NCI-H2107 treated with DMSO at 0.1 percent for 48 hours (cell line): Measurements from ENCODE around the gene FAM3D.
"Not testable (repeated sequence)": the region's sequence is repeated elsewhere in the genome, so short reads cannot be mapped to it uniquely, and the experiment has no call there.

Experiments used
- DNase-seq: peaks from one replicate; lab custom pipeline; 2025; ENCODE audit not compliant: unreplicated experiment; lab: John Stamatoyannopoulos, UW

The FAM3D gene, protein sequence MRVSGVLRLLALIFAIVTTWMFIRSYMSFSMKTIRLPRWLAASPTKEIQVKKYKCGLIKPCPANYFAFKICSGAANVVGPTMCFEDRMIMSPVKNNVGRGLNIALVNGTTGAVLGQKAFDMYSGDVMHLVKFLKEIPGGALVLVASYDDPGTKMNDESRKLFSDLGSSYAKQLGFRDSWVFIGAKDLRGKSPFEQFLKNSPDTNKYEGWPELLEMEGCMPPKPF

DNA sequence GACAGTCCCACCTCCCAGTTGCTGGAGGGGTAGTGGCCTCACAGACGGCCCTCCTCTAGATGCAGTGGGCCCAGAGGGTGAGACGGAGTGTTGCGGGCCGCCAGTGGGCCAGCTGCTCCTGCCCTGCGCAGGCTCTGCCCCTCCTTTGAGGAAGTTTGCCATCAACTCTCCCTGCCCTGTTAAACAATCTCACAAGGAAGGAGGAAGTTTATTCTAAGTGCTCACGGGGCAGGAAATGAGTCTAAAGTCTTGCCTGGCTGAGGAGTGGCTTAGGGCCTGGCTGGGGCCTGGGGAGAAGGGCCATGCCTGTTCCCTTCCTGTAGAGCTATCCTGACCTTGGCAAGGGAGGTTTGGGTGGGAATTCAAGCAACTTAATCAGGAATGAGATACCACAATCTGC, at the start of gene FAM3D:
TSS of gene FAM3D (minus strand) at position 92 of the 400 bp plus-strand sequence. CDS start 11,211 bp downstream, outside the sequence.
- no peak for DNase-seq

DNA sequence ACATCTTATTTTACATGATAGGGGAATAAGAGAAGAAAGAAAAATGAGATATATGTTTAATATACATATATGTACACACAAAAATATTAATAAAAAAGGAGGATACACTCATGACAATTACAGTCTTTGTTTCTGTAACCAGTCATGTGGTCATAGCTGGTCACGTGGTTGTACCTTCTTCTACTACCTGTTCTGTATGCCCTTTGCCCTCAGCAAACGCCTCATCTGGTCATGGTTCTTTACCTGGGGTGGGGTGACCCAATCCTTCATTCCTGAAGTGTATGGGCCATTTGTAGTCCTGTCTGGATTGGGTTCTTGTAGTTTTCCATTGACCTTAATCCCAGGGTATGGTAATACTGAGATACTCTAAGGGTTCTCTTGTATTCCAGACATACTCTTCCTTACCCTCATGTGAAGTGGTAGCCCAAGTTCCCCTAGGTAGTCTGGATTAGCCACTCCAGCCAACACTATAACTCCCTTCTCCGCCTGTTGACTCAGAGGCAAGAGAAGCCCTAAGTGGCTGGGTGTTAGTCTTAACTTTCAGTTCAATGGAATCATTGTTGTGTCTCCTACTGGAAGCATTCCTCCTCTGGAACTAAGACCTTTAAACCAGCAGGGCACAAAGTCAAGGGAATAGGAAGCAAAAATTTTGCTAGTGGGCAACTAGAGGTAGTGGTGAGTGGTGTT, 47.3 kb upstream of the FAM3D start:
- DNase-seq: no peak

DNA sequence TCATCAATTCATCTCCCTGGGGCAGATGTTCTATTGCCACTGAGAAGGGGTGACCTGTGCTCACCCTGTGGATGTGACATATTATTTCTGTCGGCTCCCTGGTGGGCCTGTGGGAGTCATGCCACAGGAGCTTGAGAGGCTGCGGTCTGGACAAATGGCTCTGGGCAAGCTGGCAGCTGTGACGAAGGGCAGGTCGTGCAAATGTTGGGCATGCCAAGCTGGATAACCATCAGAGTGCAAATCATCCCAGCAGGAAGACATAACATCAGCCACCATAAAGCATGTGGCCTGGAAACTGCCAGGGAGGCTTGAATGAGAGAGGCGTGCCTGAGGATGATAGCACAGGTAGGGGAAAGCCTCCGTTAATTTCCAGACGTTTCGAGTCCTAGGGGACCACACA, 45.3 kb upstream of the FAM3D start:
- no peak for DNase-seq

DNA sequence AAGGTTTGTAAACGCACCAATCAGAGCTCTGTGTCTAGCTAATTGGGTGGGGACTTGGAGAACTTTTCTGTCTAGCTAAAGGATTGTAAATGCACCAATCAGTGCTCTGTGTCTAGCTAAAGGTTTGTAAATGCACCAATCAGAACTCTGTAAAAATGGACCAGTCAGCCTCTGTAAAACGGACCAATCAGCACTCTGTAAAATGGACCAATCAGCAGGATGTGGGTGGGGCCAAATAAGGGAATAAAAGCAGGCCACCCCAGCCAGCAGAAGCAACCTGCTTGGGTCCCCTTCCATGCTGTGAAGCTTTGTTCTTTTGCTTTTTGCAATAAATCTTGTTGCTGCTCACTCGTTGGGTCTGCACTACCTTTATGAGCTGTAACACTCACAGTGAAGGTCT, 42.4 kb upstream of the FAM3D start:
- not testable (repeated sequence) for DNase-seq

DNA sequence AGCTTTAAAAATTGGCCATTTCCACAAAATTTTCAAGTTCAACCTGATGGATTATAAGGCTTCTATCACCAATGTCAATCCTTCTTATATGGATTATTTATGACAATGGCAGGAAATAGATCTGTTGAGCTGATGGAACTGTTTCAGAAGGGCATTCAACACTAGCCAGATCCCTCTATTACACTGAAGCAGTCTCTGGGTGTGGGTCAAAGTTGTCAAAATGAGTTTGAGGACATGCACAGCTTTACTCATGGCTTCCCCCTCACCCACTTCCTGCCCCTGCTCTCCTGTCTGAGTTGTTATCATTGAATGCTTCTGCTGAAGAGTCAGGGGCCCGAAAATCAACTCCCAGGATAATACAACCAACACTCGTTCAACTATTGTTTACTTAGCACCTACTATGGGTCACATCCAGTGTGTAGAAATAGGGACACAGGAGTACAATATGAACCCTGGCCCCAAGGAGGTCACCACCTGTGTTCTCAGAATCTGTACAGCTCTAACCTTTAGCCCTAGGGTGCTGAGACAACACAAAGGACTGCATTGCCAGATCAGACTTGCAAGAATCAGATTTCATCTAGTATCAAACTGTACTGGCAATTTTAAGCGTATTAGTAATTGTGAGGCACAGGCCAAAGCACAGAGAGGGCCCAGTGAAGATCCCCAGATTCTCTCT, 41.7 kb upstream of the FAM3D start:
- DNase-seq: no peak

DNA sequence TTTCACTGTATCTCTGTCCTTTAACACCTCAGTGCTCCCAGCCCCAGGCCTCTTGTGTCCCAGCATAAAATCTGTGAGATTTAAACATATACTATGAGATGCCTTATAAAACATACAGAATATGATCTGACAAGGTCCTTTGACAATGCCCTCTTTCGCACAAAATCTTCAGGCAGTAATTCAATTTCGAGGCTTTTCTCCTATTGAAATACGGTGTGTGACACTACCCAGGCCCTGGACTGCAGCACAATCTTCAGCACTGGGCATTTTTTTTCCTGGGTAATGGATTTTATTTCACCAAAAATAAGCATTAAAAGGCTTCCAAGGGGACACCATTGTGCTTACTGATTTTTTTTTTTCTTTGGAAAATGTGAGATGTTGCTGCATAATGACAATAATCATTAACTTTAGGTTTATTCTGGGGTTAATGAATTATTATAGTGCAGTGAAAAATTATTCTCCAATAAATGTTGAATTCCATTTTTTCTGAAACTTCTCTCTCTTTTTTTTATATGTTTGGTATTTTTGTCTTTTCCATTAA, 40.9 kb upstream of the FAM3D start:
- DNase-seq: no peak

DNA sequence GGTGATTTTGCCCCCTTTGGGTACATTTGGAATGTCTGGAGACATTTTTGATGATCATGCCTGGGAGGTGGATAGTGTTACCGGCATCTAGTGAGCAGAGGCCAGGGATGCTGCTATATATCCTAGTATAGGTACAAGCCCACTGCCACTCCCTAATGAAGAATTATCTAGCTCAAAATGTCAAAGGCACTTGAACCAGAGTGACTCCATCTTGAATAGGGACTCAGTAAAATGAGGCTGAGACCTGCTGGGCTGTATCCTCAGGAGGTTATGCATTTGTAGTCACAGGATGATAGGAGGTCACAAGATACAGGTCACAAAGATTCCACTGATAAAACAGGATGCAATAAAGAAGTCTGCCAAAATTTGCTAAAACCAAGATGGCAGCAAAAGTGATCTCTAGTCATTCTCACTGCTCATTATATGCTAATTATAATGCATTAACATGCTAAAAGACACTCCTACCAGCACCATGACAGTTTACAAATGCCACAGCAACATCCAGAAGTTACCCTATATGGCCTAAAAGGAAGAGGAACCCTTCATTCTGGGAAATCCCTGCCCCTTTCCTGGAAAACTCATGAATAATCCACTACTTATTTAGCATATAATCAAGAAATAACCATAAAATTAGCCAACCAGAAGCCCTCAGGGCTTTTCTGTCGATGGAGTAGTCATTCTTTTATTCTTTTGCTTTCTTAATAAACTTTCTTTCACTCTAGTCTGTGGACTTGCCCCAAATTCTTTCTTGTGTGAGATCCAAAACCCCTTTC, 40.0 kb upstream of the FAM3D start:
- no peak for DNase-seq

DNA sequence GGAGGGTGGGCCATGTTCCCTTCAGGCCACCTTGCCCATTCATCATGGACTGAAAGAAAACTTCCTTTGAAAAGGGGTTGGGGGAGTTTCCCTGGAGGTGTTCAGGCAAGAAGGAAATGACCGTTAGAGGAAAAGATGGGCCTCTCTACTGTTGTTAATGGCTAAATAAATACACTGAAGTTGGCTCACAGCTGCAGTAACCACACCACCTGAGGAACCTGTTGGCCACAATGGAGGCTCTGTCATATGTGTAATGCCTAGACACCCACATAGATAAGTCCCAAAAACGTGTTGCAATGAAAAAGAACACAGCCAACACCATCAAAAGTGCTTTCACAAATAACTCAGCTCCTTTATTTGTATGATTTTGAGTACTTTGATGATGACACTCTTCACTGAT, 38.2 kb upstream of the FAM3D start:
- DNase-seq: no peak

DNA sequence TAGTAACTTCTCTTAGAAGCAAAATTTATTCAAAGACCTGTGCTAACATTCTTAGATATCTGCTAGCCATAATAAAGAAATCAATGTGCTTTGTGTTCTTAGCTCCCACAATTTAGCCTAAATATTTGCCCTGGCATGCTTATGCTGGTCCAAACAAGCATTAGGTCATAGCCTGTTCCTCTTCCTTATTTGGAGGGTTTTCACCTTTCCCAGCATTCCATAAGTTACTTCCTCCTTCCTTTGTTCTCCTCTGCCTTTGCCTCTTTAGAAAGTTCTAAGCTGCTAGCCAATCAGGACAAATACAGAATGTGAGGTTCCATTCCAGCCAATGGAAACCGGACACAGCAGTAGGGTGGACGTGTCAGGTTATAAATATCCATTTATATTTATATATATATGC, 37.7 kb upstream of the FAM3D start:
- not testable (repeated sequence) for DNase-seq

DNA sequence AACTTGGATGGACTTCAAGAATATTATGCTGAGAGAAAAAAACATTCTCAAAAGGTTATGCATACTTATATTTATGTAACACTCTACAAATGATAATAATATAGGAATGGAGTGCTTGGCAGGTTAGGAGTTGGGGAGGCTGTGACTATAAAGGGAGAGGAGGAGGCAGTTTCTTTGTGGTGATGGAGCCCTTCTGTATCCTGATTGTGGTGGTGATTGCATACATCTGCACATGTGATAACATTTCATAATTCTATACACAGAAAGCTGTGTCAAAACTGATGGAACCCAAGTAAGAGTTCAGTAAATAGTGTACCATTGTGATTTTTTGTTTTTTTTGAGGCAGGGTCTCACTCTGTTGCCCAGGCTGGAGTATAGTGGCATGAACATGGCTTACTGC, 31.7 kb upstream of the FAM3D start:
- no peak for DNase-seq

DNA sequence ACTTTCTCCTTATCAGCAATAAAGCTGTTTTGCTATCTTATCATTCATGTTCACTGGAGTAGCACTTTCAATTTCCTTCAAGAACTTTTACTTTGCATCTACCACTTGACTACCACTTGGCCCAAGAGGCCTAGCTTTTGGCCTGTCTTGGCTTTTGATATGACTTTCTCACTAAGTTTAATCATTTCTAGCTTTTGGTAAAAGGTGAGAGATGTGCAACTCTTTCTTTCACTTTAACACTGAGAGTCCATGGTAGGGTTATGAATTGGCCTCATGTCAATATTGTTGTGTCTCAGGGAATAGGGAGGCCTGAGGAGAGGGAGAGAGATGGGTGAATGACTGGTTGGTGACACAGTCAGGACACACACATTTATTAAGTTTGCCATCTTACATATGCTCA, 31.0 kb upstream of the FAM3D start:
- no peak for DNase-seq

DNA sequence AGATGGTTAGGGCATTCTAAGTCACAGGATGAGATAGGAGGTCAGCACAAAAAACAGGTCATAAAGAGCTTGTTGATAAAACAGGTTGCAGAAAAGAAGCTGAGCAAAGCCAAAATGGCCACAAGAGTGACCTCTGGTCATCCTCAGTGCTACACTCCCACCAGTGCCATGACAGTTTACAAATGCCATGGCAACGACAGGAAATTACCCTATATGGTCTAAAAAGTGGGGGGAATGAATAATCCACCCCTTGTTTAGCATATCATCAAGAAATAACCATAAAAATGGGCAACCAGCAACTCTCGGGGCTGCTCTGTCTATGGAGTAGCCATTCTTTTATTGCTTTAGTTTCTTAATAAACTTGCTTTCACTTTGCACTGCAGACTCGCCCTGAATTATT, 30.2 kb upstream of the FAM3D start:
- DNase-seq: not testable (repeated sequence)

DNA sequence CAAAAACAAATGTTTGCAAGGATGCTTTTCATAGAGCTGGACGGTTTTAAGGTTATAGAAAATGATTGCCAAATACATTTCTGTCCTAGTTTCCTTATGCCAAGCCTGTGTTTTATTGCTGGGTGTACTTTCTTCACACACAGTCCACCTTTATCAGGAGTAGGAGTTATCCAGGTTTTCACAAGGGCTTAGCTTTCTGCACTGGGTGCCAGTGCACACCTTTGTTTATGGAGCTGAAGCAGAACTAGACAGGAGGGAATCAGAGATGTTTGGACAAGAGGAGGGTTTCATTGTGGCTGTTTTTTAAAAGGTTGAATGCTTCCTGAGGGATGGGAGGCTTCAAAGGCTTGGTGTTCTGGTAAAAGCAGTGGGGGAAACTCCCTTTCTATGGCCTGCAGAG, 29.5 kb upstream of the FAM3D start:
- no peak for DNase-seq

DNA sequence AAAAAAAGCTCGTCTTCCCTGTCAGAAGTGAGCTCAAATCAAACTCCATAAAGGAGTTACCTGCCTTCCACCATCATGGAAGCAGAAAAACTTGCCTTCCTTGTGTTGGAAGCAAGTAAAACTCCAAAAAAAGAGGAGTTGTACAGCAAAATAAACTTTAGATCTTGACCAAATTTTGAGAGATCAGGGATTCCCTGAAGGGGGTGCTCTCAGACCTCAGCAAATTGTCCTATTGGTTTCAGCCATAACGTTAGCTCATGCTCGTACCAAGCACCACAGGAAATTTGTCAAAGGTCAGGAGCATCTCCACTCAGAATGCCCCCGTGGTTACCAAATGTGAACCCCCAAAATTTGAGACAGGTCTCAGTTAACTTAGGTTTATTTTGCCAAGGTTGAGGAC, 28.7 kb upstream of the FAM3D start:
- not testable (repeated sequence) for DNase-seq

DNA sequence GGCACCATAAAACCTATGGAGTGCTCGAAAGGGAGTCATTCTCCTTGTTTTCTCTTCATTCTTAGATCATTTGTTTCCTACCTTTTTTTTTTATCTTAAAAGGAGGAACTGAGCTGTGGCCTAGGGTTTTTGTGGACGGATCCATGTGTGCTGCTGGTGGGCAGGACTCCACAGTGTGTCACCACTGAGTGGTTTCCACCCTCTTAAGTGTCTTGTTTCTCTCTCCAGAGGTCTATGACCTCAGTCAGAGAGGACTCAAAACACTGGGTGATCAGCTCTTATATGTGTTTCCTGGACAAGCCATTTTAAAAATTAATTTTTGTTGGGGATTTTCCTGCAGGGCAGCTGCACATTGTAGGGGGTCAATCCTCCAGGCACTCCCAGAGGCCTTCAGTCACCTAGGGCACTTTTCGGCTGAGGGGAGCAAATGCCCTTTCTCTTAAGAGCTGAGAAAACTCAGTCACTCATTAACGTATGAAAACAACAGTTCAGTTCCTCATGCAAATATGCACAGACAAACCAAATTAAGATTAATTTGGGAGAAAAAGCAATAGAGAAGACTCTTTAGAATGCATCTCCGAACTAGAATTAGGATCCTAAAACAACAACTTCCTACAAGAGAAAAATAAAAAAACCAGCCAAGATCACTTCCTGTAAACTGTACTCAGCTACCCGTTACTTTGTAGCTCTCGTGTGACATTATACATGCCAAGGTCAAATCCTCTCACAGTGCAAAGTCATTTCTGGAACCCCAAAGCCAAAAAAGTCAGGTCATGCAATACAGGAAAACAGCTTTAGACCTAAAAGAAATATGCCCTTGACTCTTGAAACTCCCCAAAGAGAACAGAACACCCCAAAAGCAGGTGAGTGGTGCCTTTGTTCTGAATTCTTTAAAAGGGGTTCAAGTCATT, 27.6 kb upstream of the FAM3D start:
- no peak for DNase-seq

DNA sequence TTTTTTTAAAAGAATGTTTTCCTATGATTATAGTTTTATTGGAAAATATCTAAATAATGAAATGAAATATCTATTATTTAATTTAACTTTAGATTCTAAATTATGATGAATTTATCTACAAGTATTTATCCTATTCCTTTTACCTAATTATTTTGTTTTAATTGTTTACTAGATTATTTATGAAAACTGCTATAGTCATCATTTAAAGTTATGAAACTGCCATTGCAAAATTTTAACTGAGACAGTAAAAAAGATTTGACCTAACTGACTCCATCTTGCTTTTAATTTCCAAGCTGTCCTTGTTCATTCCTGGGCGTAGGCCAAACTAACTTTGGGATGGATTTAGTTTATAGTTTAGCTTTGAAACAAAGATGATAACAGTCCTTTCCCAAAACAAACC, 25.9 kb upstream of the FAM3D start:
- no peak for DNase-seq

DNA sequence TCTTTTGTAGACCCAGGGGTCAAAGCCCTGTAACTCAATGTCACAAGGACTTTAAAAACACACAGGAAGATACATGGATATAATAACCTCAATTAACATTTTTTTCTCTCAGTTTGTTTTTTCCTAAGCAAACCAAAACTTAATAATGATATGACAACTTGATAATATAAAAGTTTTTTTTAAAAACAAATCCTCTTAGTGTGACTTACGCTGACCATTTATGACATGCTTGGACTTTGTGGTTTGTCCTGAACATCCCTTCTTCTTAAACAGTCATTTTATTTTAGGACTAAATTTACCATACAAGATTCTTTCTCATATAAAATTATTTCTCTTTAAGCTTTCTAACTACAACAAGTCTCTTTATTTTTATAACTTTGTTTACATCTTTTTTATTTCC, 25.4 kb upstream of the FAM3D start:
- peak; percentile 4 for DNase-seq

DNA sequence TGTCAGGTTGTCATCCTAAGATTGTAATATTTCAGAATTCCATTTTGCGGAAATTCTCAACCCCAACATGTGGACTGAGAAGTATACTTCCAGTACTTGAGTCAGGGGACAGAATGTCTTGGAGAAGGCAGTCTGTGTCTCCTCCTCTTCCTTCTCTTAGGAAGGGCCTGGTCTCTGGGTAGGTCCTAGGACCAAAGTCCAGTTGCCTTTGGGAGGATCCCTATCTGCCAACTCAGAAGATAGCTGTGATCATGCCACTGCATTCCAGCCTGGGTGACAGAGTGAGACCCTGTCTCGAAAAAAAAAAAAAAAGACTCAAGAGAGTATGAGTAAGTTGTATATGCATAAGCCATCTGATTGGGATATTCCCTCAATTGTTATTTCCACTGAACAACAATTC, 23.9 kb upstream of the FAM3D start:
- no peak for DNase-seq

DNA sequence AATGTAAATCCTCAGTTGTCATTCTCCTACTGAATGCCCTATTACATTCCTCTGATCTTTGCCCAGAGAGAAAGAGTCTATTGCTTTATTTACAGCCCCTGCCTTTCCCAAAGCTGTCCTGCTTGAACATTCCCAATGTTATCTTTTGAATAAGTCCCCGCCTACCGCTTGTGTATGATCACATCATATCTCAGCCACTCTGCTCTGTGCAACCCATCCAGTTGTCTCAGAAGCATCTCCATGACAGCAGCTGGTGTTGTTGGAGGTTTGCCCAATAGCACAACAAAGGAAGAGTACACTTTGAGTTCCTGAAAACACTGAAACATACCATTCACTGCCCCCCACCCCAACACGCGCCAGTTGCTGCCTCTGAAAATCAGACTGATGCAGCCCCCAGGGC, 22.0 kb upstream of the FAM3D start:
- DNase-seq: no peak

DNA sequence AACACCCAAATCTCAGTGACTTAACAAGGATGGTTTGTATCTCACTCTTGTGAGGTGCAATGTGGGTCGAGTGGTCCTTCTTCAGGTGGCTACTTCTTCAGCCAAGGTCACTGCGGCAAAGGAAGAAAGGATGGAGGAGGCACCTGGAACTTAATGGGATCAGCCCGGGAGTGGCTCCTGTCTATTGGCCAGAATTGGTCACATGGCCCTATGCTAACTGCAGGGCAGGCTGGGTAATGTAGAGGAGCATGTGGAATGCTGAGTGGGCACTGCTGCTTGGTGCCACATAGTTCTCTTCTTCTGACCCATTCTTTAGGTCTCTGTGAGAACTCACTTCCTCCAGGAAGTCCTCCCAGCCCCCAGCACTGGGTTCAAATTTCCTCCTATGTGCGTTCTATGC, 20.3 kb upstream of the FAM3D start:
- no peak for DNase-seq
